Measurements from ENCODE around the gene COMTD1.

The COMTD1 gene

DNA sequence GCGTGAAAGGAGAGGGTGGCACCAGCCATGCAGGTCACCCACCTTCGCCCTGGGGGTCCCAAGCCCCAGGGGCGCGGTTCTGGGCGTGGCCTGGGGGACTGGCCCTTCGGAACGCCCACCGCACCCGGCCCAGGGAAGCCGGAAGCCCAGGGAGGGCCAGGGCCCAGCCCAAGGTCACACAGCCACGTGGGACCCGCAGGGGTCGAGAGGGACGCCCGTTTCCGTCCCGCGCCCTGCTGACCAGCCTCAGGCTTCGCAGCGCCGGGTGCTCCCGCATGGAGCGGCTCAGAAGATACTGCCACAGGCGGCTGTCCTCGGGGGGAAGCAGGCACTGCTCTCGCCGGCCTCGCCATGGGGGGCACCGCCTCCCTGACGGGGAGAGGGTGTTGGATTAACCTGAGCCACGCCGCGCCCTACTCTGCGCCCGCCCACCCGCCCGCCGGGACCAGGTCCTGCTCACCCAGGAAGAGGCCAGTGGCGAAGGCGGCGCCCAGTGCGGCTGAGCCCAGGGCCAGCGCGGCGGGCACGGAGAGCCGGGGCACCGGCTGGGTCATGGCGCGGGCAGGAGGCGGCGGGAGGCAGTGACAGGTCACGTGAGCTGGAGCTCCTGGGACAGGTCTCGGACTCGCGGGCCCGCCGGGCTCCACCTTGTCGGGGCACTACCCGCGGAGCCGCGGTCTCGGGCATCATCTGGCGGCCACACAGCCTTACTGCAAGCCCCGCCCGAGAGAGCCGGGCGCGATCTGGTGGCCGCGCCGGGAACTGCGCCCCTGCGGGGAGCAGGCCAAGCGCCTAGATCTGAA, at the start of gene COMTD1:
Gene COMTD1, minus strand, starts transcription at position 583 of the 803 bp plus-strand sequence. Its CDS starts 29 bp downstream, at position 554.
- DNase-seq: peak; percentile 92

DNA sequence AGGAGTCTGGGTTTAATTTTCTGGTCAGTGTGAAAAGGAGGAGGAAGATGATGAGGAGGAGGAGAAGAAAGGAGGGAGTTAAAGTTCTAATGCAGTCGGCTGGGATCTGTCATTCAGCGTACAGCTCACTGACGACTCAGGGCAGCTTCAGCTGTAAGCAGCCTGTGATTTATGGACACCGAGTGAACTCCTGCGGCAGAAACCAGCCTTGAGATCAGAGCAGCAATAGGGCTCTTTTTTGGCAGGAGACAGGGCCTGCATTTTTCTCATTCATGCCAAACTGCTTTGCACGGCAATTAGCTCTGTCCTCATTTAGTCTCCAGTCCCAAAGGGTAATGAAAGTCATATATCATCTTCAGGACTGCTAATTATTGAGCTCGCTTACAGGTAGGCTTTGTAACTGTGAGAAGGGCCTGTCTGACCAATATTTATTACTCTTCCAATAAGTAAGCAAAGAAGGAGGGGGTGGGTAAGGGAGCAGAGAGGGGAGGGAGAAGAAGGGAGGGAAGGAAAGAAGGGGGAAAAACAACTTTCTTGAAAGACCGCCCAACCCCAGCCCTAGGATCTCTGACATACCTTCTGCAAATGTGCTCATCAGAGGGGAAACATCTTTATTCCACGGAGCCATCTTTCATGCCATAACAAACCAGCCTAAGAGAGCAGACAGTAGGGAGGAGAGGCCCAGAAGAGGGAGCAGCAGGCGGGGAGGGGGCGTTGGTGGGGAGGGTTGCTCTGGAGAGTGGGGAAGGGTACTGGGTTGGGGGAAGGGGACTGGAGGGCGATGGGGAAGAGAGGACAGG, 48.1 kb upstream of the COMTD1 start:
- no peak for DNase-seq

- DNase-seq: no peak
Measured at GRCh38 chr10:75283078-75283670, 47.4 kb upstream of the COMTD1 start.

- no peak for DNase-seq
Measured at GRCh38 chr10:75281974-75282373, 46.2 kb upstream of the COMTD1 start.

DNA sequence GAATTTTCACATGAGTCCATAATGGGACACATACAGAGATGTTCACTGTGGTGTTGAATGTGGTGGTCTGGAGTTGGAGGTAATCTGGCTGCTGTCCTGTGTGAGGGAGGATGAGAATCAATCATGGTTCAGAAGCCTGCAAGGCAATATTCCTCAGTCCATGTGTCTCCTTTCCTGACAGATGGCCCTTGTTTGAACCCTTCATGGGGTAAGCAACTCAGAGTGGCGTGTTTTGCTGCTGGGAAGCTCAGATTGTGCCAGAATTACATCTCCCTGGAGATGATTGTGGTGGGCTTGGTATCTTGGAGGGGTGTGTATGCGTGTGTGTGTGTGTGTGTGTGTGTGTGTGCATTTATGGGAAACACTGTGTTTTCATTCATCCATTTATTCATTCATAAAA, 44.5 kb upstream of the COMTD1 start:
- DNase-seq: no peak

DNA sequence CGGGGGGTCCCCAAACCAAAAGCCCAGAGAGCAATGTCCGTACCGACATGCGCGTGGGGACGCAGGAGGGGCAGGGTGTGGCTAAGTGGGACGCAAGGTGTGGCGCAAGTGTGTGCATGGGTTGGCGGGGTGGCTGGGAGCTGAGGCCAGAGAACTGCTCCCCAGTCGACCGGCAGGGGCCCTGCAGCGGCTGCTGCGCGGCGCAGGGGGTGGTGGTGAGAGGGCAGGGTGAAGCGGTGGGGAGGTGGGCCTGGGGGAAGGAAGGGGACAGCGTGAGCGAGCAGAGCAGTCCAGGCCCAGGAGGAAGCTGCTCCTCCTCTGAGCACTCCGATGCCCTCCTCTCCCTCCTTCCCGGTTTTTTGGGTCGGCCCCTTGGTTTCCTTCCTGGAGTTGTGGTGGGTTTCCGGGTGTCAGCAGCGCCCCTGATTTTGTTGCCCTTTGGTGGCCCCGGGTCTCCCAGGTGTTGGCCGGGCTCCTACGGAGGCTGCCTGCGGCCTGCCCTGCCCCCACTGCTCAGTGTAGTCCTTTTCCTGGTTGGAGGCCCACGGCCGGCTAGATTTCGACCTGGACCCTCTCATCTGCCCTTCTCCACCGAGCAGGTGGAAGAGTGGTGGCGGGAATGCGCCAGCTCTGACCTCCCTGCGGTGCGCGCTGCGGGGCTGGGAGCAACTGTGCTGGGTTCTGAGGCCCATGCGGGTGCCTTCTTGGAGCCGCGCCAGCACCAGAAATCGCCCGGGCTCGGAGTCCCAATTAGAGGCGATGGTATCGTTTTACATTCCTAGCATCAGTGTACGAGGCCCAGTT, 40.5 kb upstream of the COMTD1 start:
- no peak for DNase-seq

DNA sequence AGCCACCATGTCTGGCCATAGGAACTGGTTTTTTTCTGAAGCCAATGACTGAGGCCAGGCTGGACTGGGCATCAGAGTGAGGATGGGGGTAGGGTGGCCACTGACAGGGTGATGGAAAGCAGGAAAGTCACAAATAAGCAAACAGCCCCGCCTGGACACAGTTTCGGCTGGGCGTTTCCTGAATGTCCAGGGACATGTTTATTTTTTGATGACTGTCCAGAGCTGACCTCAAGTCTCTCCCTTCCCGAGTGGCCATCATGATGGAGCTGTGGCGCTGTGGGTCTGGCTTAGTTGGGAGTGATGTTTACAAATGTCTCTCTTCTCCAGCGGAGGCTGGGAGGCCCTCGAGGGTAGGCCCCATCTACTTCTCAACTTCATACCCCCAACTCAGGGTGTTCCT, 37.1 kb upstream of the COMTD1 start:
- DNase-seq: no peak

GRCh38 chr10:75272094-75272493, 36.3 kb upstream of the COMTD1 start:
- no peak for DNase-seq

DNA sequence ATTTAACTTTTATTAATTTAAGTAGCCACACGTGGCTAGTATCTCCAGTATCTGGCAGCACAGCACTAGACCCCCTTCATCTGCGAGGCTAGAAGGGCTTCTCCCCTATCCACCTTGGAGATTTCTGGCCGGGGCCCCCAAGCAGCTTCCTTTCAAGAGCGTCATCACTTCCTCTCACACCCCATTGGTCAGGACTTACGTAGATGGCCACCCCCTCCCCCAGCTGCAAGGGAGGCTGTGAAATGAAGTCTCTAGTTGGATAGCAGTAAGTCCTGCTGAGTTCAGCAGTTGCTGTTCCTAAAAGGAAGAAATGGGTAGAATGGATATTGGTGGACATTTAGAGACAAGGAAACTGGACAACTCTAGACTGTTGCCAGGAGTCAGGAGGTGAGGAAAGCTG, 33.8 kb upstream of the COMTD1 start:
- DNase-seq: no peak

DNA sequence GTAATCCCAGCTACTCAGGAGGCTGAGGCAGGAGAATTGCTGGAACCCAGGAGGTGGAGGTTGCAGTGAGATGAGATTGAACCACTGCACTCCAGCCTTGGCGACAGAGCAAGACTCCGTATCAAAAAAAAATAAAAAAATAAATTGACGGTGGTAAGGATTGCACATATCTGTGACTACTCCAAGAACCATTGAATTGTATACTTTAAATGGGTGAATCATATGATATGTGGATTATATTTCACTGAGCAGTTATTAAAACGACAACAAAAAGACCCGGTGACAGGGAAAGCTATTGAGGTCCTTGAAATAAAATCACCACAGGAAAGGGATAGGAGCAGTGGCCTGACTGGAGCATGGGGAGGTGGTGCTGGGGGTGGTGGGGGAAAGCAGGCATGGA, 31.2 kb upstream of the COMTD1 start:
- no peak for DNase-seq

DNA sequence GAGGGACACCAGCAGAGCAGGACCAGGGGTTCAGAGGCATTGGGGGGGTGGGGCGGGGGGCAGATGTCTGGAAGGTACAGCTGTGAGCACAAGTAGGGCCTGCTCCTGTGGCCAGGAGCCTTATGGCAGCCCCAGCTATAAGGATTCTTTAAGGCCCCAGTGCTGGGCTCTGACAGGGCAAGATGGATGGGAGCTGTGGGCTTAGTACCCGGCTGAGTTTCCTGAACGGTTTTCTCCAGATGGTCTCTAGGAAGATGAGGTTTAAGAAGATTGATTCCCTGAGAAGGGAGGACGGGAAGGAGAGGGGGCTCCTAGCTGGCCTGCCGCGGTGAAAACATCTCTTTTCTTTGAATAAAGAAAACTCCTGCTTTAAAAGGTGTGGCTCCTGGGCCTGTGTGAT, 30.1 kb upstream of the COMTD1 start:
- DNase-seq: no peak

DNA sequence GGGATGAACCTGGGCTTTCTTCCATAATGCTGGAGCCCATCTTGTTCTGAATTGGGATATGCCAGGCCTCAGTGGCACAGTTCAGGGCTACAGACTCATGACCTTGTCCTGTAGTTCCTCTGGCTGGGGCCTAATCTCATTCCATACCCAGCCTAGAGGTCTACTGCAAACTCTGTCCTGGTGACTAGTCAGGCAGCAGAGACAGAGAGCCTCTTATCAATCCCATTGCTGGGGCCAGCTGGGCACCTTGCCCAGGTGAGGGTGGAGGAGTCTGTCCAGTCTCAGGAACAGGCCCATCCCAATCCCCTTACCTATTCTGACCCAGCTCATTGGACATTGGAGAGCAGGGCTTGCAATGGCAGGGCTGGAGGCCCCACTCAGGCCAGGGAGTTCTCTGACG, 28.0 kb upstream of the COMTD1 start:
- no peak for DNase-seq

DNA sequence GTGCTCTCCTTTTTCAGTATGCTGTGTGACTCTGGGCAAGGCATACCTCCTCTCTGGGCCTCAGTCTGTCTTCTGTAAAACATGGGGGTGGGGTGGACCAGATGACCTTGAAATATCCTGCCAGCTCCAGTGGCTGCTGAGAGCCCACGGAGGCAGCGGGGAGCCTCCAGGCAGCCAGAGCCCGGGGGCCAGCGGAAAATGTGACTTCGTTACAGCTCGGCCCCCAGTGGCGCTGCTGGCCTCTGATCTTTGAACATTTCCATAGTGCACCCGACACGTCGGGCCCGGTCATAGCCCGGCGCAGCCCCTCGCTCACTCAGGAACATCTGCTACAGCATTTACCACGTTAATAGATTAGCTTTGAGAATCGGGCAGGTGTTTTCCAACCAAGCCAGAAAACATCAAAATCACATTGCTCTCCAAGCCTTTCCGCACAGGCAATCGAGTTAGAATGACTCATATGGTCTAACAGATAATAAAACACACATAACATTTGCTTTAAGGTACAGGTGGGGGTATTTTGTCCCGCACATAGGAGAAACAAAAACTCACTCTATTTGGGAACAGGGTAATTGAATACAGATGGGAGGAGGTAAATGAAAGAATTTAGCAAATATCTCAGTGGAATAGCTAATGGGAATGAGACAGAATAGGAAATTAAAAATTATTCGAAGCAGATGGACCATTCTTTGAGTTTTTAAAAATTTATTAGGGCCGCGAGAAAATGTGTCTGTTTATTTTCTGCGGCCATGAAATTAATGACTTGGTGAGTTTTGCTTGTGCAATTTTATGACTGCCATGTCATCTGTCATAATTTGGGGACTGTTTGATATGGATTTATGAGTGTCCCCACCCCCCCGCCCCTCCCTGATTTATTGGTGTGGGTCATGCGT, 26.3 kb upstream of the COMTD1 start:
- DNase-seq: no peak

- no peak for DNase-seq
Measured at GRCh38 chr10:75260990-75261389, 25.2 kb upstream of the COMTD1 start.

GRCh38 chr10:75254739-75255138, 19.0 kb upstream of the COMTD1 start:
- no peak for DNase-seq

GRCh38 chr10:75253281-75254220, 17.8 kb upstream of the COMTD1 start:
- DNase-seq: no peak

GRCh38 chr10:75250934-75251333, 15.2 kb upstream of the COMTD1 start:
- no peak for DNase-seq

- no peak for DNase-seq
Measured at GRCh38 chr10:75247797-75248196, 12.0 kb upstream of the COMTD1 start.

DNA sequence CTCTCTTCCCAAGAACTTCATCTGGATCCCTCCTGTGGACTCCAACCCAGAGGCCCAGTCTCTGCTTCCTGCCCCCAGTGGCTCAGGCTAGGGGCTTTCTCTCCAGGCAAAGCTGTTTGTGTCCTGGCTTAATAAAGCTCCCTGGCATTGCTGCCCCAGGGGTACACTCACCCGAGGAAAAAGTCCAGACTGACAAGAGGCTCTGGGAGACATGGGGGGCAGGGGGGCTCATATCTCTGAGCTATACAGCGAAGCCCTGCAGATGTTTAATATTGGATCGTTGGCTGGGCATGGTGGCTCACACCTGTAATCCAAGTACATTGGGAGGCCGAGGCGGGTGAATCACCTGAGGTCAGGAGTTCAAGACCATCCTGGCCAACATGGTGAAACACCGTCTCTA, 10.7 kb upstream of the COMTD1 start:
- DNase-seq: no peak

DNA sequence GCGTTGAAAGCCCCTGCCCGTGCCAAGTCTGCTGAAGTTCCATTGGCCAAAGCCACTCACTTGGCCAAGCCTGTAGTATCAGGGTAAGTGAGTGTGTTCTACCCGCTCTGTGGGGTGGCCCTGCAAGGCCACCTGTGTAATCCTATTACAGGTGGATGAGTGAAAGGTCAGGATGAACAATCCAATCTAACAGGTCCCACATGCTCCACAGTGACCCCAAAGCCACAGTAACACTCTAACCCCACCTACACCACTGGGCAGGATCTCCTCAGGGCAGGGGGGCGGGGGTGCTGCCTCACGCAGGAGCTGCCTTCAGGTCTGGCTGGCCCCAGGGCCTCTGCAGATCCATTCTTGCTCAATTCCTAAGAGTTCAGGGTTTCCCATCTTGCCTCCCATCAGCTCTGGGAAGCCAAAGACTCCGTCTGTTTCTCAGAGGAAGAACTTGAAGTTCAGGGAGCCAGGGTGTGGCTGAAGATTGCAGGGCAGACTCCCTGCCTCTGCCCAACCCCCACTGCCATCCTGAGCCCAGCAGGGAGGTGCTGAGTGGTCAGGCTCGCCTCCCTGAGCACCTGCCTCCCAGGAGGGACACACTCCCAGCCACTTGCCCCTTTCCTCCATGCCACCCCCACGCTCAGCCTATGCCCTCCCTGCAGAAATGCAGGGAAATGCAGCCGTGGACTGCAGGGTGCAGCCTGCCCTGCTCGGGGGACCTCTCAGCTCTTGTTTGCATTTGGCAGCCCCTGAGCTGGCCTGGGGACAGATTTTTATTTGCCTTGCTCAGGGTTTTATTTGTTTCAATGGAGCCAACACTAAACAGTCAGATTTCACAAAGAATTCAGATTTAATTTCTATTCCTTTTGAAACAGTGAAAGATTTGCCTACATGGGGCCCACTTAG, 9.8 kb upstream of the COMTD1 start:
- no peak for DNase-seq

Data from activated gamma-delta T cell treated with Interleukin-2 at 50 U/mL for 16 hours (primary cell).